HepG2 (cell line): ENCODE results near the gene GNA12. TPM values are rescaled to one million over a fixed set of nuclear protein-coding genes. Genes with fewer than 3 reads are reported as not detected.

ENCODE experiments used
- ATF7 ChIP-seq, 2 experiments: fragments of 450-650 bp in 1 of 2; sonication (generic) in 1 of 2; formaldehyde crosslinking in 1 of 2; IDR thresholded peaks; 2 replicates each; pipeline versions ENCODE4 v1.4.0 to v1.6.1; 2016 to 2020; ENCODE audit warnings: antibody characterized with exemption in 1 of 2, mild to moderate bottlenecking in 1 of 2, missing genetic modification reagents in 1 of 2
- EP300 ChIP-seq, 3 experiments: sonication (generic) in 1 of 3; formaldehyde crosslinking in 1 of 3; IDR thresholded peaks; 2 replicates each; pipeline versions ENCODE4 v1.5.1 to v1.6.1; 2011 to 2020; ENCODE audit warnings: low read depth in 2 of 3, low read length in 2 of 3, borderline replicate concordance in 1 of 3, improper control_type of control experiment in 1 of 3, mild to moderate bottlenecking in 1 of 3, missing genetic modification reagents in 1 of 3, moderate library complexity in 1 of 3
- FOXK1 ChIP-seq: sonication (generic); formaldehyde crosslinking; IDR thresholded peaks from 2 replicates; pipeline ENCODE4 v1.4.0; 2020; ENCODE audit warnings: low read depth, missing genetic modification reagents, borderline replicate concordance
- MTA1 ChIP-seq: sonication (generic); formaldehyde crosslinking; IDR thresholded peaks from 2 replicates; pipeline ENCODE4 v1.4.0; 2020; ENCODE audit warnings: missing genetic modification reagents, mild to moderate bottlenecking, borderline replicate concordance
- NRL ChIP-seq: sonication (generic); formaldehyde crosslinking; IDR thresholded peaks from 2 replicates; pipeline ENCODE4 v1.5.0; 2020; ENCODE audit warnings: missing genetic modification reagents, mild to moderate bottlenecking, moderate library complexity, borderline replicate concordance
- POGK ChIP-seq: sonication (generic); formaldehyde crosslinking; conservative IDR thresholded peaks from 2 replicates; pipeline ENCODE4 v1.8.0; 2022; ENCODE audit warnings: mild to moderate bottlenecking, moderate library complexity, missing genetic modification reagents
- SP140L ChIP-seq: sonication (generic); formaldehyde crosslinking; IDR thresholded peaks from 2 replicates; pipeline ENCODE4 v1.4.0; 2020; ENCODE audit warnings: missing genetic modification reagents, borderline replicate concordance
- TEAD3 ChIP-seq: optimal IDR thresholded peaks from 2 replicates; pipeline ENCODE3; 2016; ENCODE audit warnings: borderline replicate concordance
- ZBTB42 ChIP-seq: sonication (generic); formaldehyde crosslinking; IDR thresholded peaks from 2 replicates; pipeline ENCODE4 v1.5.0; 2020; ENCODE audit warnings: mild to moderate bottlenecking, missing genetic modification reagents
- ZNF335 ChIP-seq: sonication (generic); formaldehyde crosslinking; IDR thresholded peaks from 2 replicates; pipeline ENCODE4 v1.4.0; 2020; ENCODE audit warnings: missing genetic modification reagents
- ZNF33B ChIP-seq: sonication (generic); formaldehyde crosslinking; IDR thresholded peaks from 2 replicates; pipeline ENCODE4 v1.5.1; 2020; ENCODE audit warnings: mild to moderate bottlenecking, missing genetic modification reagents
- ZNF407 ChIP-seq: sonication (generic); formaldehyde crosslinking; IDR thresholded peaks from one replicate; pipeline ENCODE4 v1.5.1; 2020; ENCODE audit warnings: mild to moderate bottlenecking, missing genetic modification reagents; ENCODE audit errors: not compliant biosample characterization
- ZNF574 ChIP-seq: sonication (generic); formaldehyde crosslinking; IDR thresholded peaks from 2 replicates; pipeline ENCODE4 v1.4.0; 2020; ENCODE audit warnings: missing genetic modification reagents
- ZNF619 ChIP-seq: sonication (generic); formaldehyde crosslinking; IDR thresholded peaks from 2 replicates; pipeline ENCODE4 v1.4.0; 2020; ENCODE audit warnings: mild to moderate bottlenecking, missing genetic modification reagents
- polyA plus RNA-seq, 8 experiments: library from polyadenylated mRNA; depleted of rRNA in 3 of 8; stranded (reverse) in 7 of 8; unstranded in 1 of 8; fragments of >200 nt; fragmentation: Illumina TruSeq in 4 of 8; extraction: Trizol in 4 of 8; gene quantifications; 2 replicates each; pipeline versions ENCODE4 v1.2.1 to v1.2.3, GENCODE V29; 2011 to 2016; ENCODE audit warnings: low read depth in 4 of 8, missing spikeins in 1 of 8, mixed read lengths in 1 of 8; ENCODE audit not compliant: insufficient read depth in 1 of 8
- total RNA-seq, 5 experiments: library from RNA; depleted of rRNA; stranded (reverse); fragments of >200 nt; fragmentation: Illumina TruSeq; extraction: Trizol; gene quantifications; 2 replicates each; pipeline ENCODE4 v1.2.3, GENCODE V29; 2016; ENCODE audit warnings: low read depth in 1 of 5

The GNA12 gene
- total and polyA plus RNA-seq, 2 of the 13 experiments (the other 11 are each of a cell fraction or from before 2014, with no cell fraction given), result 16.2 to 50.9 TPM

- TF ChIP-seq MTA1 (CRISPR knock-in tag), result peak; percentile 63; the same call in 1 of the 2 replicates
- TF ChIP-seq EP300 (IDR thresholded peaks at IDR 0.05; ENCODE audit: low read depth in 2 of 2, low read length in 2 of 2), result no peak
- TF ChIP-seq EP300 (CRISPR knock-in tag; IDR thresholded peaks at IDR 0.05; ENCODE audit: borderline replicate concordance), result no peak
- no peak for TF ChIP-seq SP140L (CRISPR knock-in tag)
- TF ChIP-seq TEAD3 (CRISPR knock-in tag), result peak; percentile 51
- no peak for TF ChIP-seq ATF7 (IDR thresholded peaks at IDR 0.05)
- TF ChIP-seq ATF7 (CRISPR knock-in tag; IDR thresholded peaks at IDR 0.05), result no peak
- TF ChIP-seq FOXK1 (CRISPR knock-in tag), result peak; percentile 33; the same call in 1 of the 2 replicates
- peak; percentile 57; the same call in 1 of the 2 replicates for TF ChIP-seq POGK (CRISPR knock-in tag)
- no peak for TF ChIP-seq ZBTB42 (CRISPR knock-in tag)
- TF ChIP-seq ZNF407, result peak; percentile 76
- peak; percentile 85 for TF ChIP-seq ZNF335 (CRISPR knock-in tag)
- TF ChIP-seq NRL, result peak; percentile 21; the same call in 1 of the 2 replicates
- no peak for TF ChIP-seq ZNF33B (CRISPR knock-in tag)
- no peak for TF ChIP-seq ZNF574 (CRISPR knock-in tag)
- TF ChIP-seq ZNF619 (CRISPR knock-in tag), result peak; percentile 88
Observed at GRCh38 chr7:2709553-2710285, 134.4 kb downstream of the GNA12 start (continued).
